ENCODE data around the gene GATA5.
"Not testable (repeated sequence)": the region's sequence is repeated elsewhere in the genome, so short reads cannot be mapped to it uniquely, and the experiment has no call there.

Gene GATA5

GRCh38 chr20:62504323-62504722 is 28.5 kb upstream of the GATA5 start:
- no peak for DNase-seq (ENCODE audit: low read depth)

GRCh38 chr20:62503401-62504178 is 27.8 kb upstream of the GATA5 start:
- DNase-seq (ENCODE audit: low read depth) = no peak

- DNase-seq (ENCODE audit: low read depth) = no peak
Observed at GRCh38 chr20:62502496-62503095, 26.8 kb upstream of the GATA5 start.

- peak; percentile 34 for DNase-seq (ENCODE audit: low read depth)
Observed at GRCh38 chr20:62501801-62502495, 26.2 kb upstream of the GATA5 start.

GRCh38 chr20:62500237-62500864 is 24.6 kb upstream of the GATA5 start:
- peak; percentile 73 for DNase-seq (ENCODE audit: low read depth)

GRCh38 chr20:62499758-62500236 is 24.0 kb upstream of the GATA5 start:
- DNase-seq (ENCODE audit: low read depth) = no peak

GRCh38 chr20:62498874-62499273 is 23.1 kb upstream of the GATA5 start:
- no peak for DNase-seq (ENCODE audit: low read depth)

GRCh38 chr20:62496568-62497218 is 20.9 kb upstream of the GATA5 start:
- DNase-seq (ENCODE audit: low read depth) = no peak

- no peak for DNase-seq (ENCODE audit: low read depth)
Observed at GRCh38 chr20:62495749-62496567, 20.2 kb upstream of the GATA5 start.

- no peak for DNase-seq (ENCODE audit: low read depth)
Observed at GRCh38 chr20:62494980-62495748, 19.4 kb upstream of the GATA5 start.

- no peak for DNase-seq (ENCODE audit: low read depth)
Observed at GRCh38 chr20:62494537-62494936, 18.7 kb upstream of the GATA5 start.

GRCh38 chr20:62493886-62494285 is 18.1 kb upstream of the GATA5 start:
- DNase-seq (ENCODE audit: low read depth) = no peak

GRCh38 chr20:62493253-62493885 is 17.6 kb upstream of the GATA5 start:
- no peak for DNase-seq (ENCODE audit: low read depth)

- no peak for DNase-seq (ENCODE audit: low read depth)
Observed at GRCh38 chr20:62492711-62493110, 16.9 kb upstream of the GATA5 start.

- not testable (repeated sequence) for DNase-seq (ENCODE audit: low read depth)
Observed at GRCh38 chr20:62490783-62491182, 15.0 kb upstream of the GATA5 start.

- no peak for DNase-seq (ENCODE audit: low read depth)
Observed at GRCh38 chr20:62489932-62490263, 14.1 kb upstream of the GATA5 start.

GRCh38 chr20:62489186-62489931 is 13.6 kb upstream of the GATA5 start:
- DNase-seq (ENCODE audit: low read depth) = no peak

- no peak for DNase-seq (ENCODE audit: low read depth)
Observed at GRCh38 chr20:62488470-62488869, 12.7 kb upstream of the GATA5 start.

All from stimulated activated CD8-positive, alpha-beta memory T cell treated with anti-CD3 and anti-CD28 coated beads, Interleukin-7, amount 100 ng/mL, for 24 hours (primary cell).